Small intestine (tissue), 7 donors: Measurements from ENCODE around the gene MAP3K12. TPM values are rescaled to one million over a fixed set of nuclear protein-coding genes. Genes with fewer than 3 reads are reported as not detected.

Experiments
- DNase-seq, 2 donors: peaks; one replicate each; pipeline versions ENCODE4 v3.0.0 to v3.0.0-alpha.2; 2013
- FAIRE-seq: peaks from 2 replicates; lab custom pipeline; 2012; peaks lifted over from hg19 to GRCh38; lab: Jason Lieb, UNC
- H3K27ac ChIP-seq, 3 donors: one replicate each; pipeline ENCODE4 v1.5.1; 2013; ENCODE audit warnings: low read length in 2 of 3, mild to moderate bottlenecking in 2 of 3, control low read depth in 1 of 3, inconsistent platforms in 1 of 3, low read depth in 1 of 3, moderate library complexity in 1 of 3
- H3K27me3 ChIP-seq, 3 donors: one replicate each; pipeline ENCODE4 v1.6.1; 2013; ENCODE audit warnings: low read length in 3 of 3, inconsistent platforms in 1 of 3; ENCODE audit not compliant: control insufficient read depth in 3 of 3, insufficient read depth in 3 of 3
- H3K36me3 ChIP-seq, 3 donors: one replicate each; pipeline ENCODE4 v1.6.1; 2013; ENCODE audit warnings: low read length in 3 of 3, inconsistent platforms in 1 of 3, low read depth in 1 of 3, mild to moderate bottlenecking in 1 of 3, moderate library complexity in 1 of 3; ENCODE audit not compliant: control insufficient read depth in 3 of 3, insufficient read depth in 2 of 3
- H3K4me1 ChIP-seq, 3 donors: one replicate each; pipeline ENCODE4 v1.6.1; 2013; ENCODE audit warnings: low read length in 2 of 3, inconsistent platforms in 1 of 3, low read depth in 1 of 3, mild to moderate bottlenecking in 1 of 3, moderate library complexity in 1 of 3; ENCODE audit not compliant: control insufficient read depth in 3 of 3, insufficient read depth in 2 of 3
- H3K4me3 ChIP-seq, 3 donors: one replicate each; pipeline ENCODE4 v1.5.1; 2013; ENCODE audit warnings: low read length in 3 of 3, control low read depth in 1 of 3, inconsistent platforms in 1 of 3, low read depth in 1 of 3, mild to moderate bottlenecking in 1 of 3, moderate library complexity in 1 of 3
- H3K9me3 ChIP-seq, 2 donors: one replicate each; pipeline ENCODE4 v1.6.1; 2013; ENCODE audit warnings: low read depth in 1 of 2, low read length in 1 of 2; ENCODE audit not compliant: control insufficient read depth in 2 of 2, insufficient read depth in 1 of 2
- WGBS, 3 donors: extraction: QIAGEN DNeasy Blood & Tissue Kit; methylation state at CpG; one replicate each; pipeline ENCODE4 v1.1.7; 2013; 5-methylcytosine and 5-hydroxymethylcytosine counted together
- polyA plus RNA-seq, 4 donors: library from polyadenylated mRNA; stranded (reverse) in 3 of 4; unstranded in 1 of 4; fragments of 200-250 nt in 3 of 4; fragments of 120-200 nt in 1 of 4; gene quantifications; one replicate each; pipeline versions ENCODE4 v1.2.1 to v1.2.3, GENCODE V29; 2013
- donor health status: healthy with polysubstance abuse.
- donor health status: control.
- donor health status: control.
- donor health status: Bipolar disorder and iron deficiency.
- donor health status: healthy.

The MAP3K12 gene
- polyA plus RNA-seq, 4 donors, result 0.67 to 9.0 (median 4.3) TPM

- Histone ChIP-seq H3K4me1 (peaks cover 0 to 2% (median 0%) of the 10 kb centered on the region in 3 donors), H3K27me3 (no peaks in the 10 kb centered on the region), H3K9me3 (no peaks in the 10 kb centered on the region), H3K36me3 (peaks cover 57 to 76% (median 63%) of the 10 kb centered on the region in 3 donors), H3K27ac (no peak overlapping the region), H3K4me3 (no peak overlapping the region)
- no peak for FAIRE-seq
- WGBS, 3 donors, result 91 to 96% (median 91%) methylated on average over 11 of the region's 11 CpGs
- DNase-seq, result no peak
These were observed 34.4 kb downstream of the MAP3K12 start for GRCh38 chr12:53464685-53465418.

- DNase-seq, result no peak
- Histone ChIP-seq H3K27me3 (no peaks in the 10 kb centered on the region), H3K9me3 (no peaks in the 10 kb centered on the region), H3K36me3 (peaks cover 55 to 75% (median 61%) of the 10 kb centered on the region in 3 donors), H3K27ac (no peak overlapping the region), H3K4me1 (peaks cover 0 to 2% (median 0%) of the 10 kb centered on the region in 3 donors), H3K4me3 (no peak overlapping the region)
- WGBS, 3 donors, result 54 to 62% (median 56%) methylated on average over 5 of the region's 5 CpGs
- no peak for FAIRE-seq
These were observed 35.3 kb downstream of the MAP3K12 start for GRCh38 chr12:53463802-53464560.

- FAIRE-seq, result no peak
- H3K4me1 ChIP-seq, result peaks cover 0 to 2% (median 0%) of the 10 kb centered on the region in 3 donors
These were observed 36.3 kb downstream of the MAP3K12 start for GRCh38 chr12:53462935-53463334.

GRCh38 chr12:53461591-53461990 is 37.7 kb downstream of the MAP3K12 start:
- no peak overlapping the region for H3K27ac ChIP-seq
- WGBS, 3 donors, result 81 to 82% (median 81%) methylated on average over 8 of the region's 8 CpGs
- H3K4me1 ChIP-seq, result peaks cover 0 to 2% (median 0%) of the 10 kb centered on the region in 3 donors
- H3K9me3 ChIP-seq, result no peaks in the 10 kb centered on the region
- no peaks in the 10 kb centered on the region for H3K27me3 ChIP-seq
- FAIRE-seq, result no peak
- no peak for DNase-seq
- no peak overlapping the region for H3K4me3 ChIP-seq
- peaks cover 51 to 66% (median 65%) of the 10 kb centered on the region in 3 donors for H3K36me3 ChIP-seq

More at GRCh38 chr12:53462935-53463334, 36.3 kb downstream of the MAP3K12 start:
- 40 to 68% (median 53%) methylated on average over 3 of the region's 3 CpGs for WGBS, 3 donors
- no peaks in the 10 kb centered on the region for H3K27me3 ChIP-seq
- no peak for DNase-seq
- no peak overlapping the region for H3K4me3 ChIP-seq
- H3K27ac ChIP-seq, result no peak overlapping the region
- H3K9me3 ChIP-seq, result no peaks in the 10 kb centered on the region
- peaks cover 57 to 71% (median 66%) of the 10 kb centered on the region in 3 donors for H3K36me3 ChIP-seq

- Histone ChIP-seq H3K27me3 (no peaks in the 10 kb centered on the region), H3K27ac (no peak overlapping the region), H3K4me3 (no peak overlapping the region), H3K9me3 (no peaks in the 10 kb centered on the region), H3K36me3 (peaks cover 54 to 66% (median 63%) of the 10 kb centered on the region in 3 donors), H3K4me1 (peaks cover 0 to 2% (median 0%) of the 10 kb centered on the region in 3 donors)
- no peak for DNase-seq
- WGBS, 3 donors, result 78 to 88% (median 88%) methylated on average over 3 of the region's 3 CpGs
- no peak for FAIRE-seq
These were observed 38.2 kb downstream of the MAP3K12 start for GRCh38 chr12:53461059-53461458.

- peaks cover 0 to 11% (median 2%) of the 10 kb centered on the region in 3 donors for H3K4me1 ChIP-seq
- H3K4me3 ChIP-seq, result no peak overlapping the region
- DNase-seq, result no peak
- H3K36me3 ChIP-seq, result peaks cover 49 to 63% (median 61%) of the 10 kb centered on the region in 3 donors
- no peaks in the 10 kb centered on the region for H3K9me3 ChIP-seq
- no peak overlapping the region for H3K27ac ChIP-seq
- 73 to 81% (median 77%) methylated on average over 4 of the region's 4 CpGs for WGBS, 3 donors
- H3K27me3 ChIP-seq, result no peaks in the 10 kb centered on the region
- no peak for FAIRE-seq
These were observed 40.2 kb downstream of the MAP3K12 start for GRCh38 chr12:53459097-53459496.

- peaks cover 40 to 49% (median 46%) of the 10 kb centered on the region in 3 donors for H3K36me3 ChIP-seq
- no peaks in the 10 kb centered on the region for H3K9me3 ChIP-seq
- H3K4me1 ChIP-seq, result peaks cover 0 to 20% (median 4%) of the 10 kb centered on the region in 3 donors
- H3K27ac ChIP-seq, result no peak overlapping the region
- DNase-seq, result peak in 1 of 2 donors; percentile 72
- H3K4me3 ChIP-seq, result no peak overlapping the region
- no peak for FAIRE-seq
- no peaks in the 10 kb centered on the region for H3K27me3 ChIP-seq
- WGBS, 3 donors, result 48 to 68% (median 52%) methylated on average over 6 of the region's 6 CpGs
These were observed 42.4 kb downstream of the MAP3K12 start for GRCh38 chr12:53456654-53457366.

GRCh38 chr12:53454707-53455106 is 44.6 kb downstream of the MAP3K12 start:
- Histone ChIP-seq H3K27me3 (no peaks in the 10 kb centered on the region), H3K36me3 (peaks cover 29 to 36% (median 30%) of the 10 kb centered on the region in 3 donors), H3K9me3 (no peaks in the 10 kb centered on the region), H3K27ac (no peak overlapping the region), H3K4me3 (no peak overlapping the region), H3K4me1 (peaks cover 0 to 18% (median 4%) of the 10 kb centered on the region in 3 donors)
- DNase-seq, result no peak
- whole genome bisulfite sequencing, 3 donors, result 55 to 61% (median 58%) methylated on average over 3 of the region's 3 CpGs
- no peak for FAIRE-seq
